Heart left ventricle (tissue), 13 donors: ENCODE data around the gene STX1B.

Experiments used
- CTCF ChIP-seq, 12 donors: fragments of 200-600 bp; sonication (generic) in 4 of 12; IDR thresholded peaks; one replicate each; pipeline versions ENCODE4 v1.5.0 to v1.8.0; 2018 to 2022; ENCODE audit warnings: antibody characterized with exemption in 12 of 12, mild to moderate bottlenecking in 5 of 12
- POLR2A ChIP-seq, 2 donors: fragments of 450-650 bp; IDR thresholded peaks; one replicate each; pipeline ENCODE4 v1.6.1; 2017; ENCODE audit warnings: antibody characterized with exemption in 2 of 2, mild to moderate bottlenecking in 2 of 2, moderate library complexity in 2 of 2
- donor health status: ischemic (EF 13 %, LVEDD 7.1; RV severe dilation, severe dysfunction).
- donor health status: DM: no; HTN: yes; CAD: no.
- donor health status: DM: no; HTN: no; CAD: no.
- donor health status: ischemic (EF 25% LVEDD 6.9; RV normal size, moderate dysfunction).
- donor health status: ischemic (EF 25% LVEDD 5.7; RV mildly dilated, moderate dysfunction).
- donor health status: ischemic (EF 35%, LVEDD 5.7; RV mildly dilated, moderate dysfunction).
- donor health status: nonischemic (EF 11% LVEDD 7.7; RV severe dilation, severe dysfunction).
- donor health status: DM: yes; HTN: yes; CAD: no.
- donor health status: PGD.
- donor health status: ischemic (EF 29% LVEDD 5.4; RV normal size, mild dysfunction).
- donor health status: nonischemic (EF 23%, LVEDD 6.1; RV moderate dilation, normal function).

- no peak for TF ChIP-seq CTCF (IDR thresholded peaks at IDR 0.05)
- TF ChIP-seq POLR2A (IDR thresholded peaks at IDR 0.05), result no peak
These were observed 5.8 kb downstream of the STX1B start for GRCh38 chr16:31004658-31005057.
